ENCODE results near the gene CDK14.
"Not testable (repeated sequence)": the region's sequence is repeated elsewhere in the genome, so short reads cannot be mapped to it uniquely, and the experiment has no call there.

Gene CDK14

GRCh38 chr7:90763108-90763507, 167.0 kb downstream of the CDK14 start:
- no peak for DNase-seq

DNA sequence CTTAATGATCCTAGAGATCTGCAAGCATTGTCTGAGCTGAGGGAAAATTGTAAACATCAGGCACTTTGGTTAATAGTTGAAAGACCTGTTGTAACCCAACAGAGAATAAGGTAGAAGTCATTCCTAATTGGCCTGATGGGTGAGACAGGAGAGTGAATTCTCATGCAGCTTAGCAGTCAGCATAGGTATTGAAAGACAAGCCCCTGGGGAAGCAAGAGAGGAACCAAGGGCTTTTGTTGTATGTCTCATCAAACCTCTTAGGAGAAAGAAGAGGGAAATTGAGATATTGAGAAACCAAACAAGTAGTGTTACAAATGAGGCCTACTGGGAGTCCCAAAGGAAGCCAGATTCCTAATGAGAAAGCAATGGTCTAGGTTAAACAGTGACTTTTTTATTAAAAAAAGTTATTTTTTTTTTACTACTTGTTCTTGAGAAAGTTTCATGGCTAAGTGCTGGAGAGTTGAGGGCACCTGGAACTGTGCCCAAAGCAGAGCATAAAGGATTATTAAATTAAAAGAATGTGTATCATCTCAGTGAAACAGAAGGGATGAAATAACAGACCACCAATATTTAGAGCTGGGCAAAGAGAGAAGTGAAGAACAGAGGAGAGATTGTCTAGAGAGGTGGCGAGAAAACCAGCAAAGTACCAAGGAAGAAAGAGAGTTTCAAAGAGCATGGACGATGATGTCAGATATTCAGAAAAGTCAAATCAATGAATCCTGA, 168.9 kb downstream of the CDK14 start:
- no peak for DNase-seq

GRCh38 chr7:90766814-90767564, 170.9 kb downstream of the CDK14 start:
- DNase-seq: no peak

DNA sequence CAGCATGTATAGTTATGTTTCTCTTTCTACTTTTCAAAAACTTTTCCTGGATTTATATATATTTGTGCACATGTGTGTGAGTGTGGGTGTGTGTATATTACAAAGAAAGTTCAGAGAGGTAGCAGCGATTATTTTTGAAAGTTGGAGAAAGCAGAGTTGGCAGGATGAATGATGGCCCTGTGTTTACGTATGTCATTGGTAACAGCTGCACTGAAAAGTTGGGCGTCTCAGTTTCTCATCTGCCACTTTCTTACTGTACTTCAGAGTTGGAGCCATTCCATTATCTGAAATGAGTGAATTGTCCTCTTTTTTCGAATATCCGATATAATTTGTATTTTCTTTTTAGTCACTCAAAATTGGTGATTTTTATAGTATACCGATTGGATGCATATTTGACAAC, 172.2 kb downstream of the CDK14 start:
- DNase-seq: no peak

- no peak for DNase-seq
Measured at GRCh38 chr7:90769036-90769435, 172.9 kb downstream of the CDK14 start.

DNA sequence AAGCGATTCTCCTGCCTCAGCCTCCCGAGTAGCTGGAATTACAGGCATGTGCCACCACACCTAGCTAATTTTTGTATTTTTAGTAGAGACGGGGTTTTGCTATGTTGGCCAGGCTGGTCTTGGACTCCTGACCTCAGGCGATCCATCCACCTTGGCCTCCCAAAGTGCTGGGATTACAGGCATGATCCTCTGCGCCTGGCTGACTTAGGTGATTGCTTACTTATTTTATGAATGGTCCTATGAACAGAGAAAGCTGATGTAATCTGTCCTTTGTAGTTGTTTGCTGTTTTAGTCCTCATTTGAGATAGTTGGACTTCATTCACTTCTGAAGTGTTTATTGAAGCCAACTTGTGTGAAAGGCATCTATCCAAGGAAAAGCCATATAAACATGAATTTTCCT, 173.4 kb downstream of the CDK14 start:
- not testable (repeated sequence) for DNase-seq

- peak; percentile 40 for DNase-seq
Measured at GRCh38 chr7:90771281-90771680, 175.2 kb downstream of the CDK14 start.

DNA sequence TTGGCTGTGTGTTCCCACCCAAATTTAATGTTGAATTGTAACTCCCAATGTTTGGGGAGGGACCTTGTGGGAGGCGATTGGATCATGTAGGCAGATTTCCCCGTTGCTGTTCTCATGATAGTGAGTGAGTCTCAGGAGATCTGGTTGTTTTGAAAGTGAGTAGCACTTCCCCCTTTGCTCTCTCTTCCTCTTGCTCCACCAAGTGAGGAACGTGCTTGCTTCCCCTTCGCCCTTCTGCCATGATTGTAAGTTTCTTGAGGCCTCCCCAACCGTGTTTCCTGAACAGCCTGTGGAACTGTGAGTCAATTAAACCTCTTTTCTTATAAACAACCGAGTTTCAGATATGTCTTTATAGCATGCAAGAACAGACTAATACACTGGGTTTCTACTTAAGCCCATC, 176.3 kb downstream of the CDK14 start:
- no peak for DNase-seq

DNA sequence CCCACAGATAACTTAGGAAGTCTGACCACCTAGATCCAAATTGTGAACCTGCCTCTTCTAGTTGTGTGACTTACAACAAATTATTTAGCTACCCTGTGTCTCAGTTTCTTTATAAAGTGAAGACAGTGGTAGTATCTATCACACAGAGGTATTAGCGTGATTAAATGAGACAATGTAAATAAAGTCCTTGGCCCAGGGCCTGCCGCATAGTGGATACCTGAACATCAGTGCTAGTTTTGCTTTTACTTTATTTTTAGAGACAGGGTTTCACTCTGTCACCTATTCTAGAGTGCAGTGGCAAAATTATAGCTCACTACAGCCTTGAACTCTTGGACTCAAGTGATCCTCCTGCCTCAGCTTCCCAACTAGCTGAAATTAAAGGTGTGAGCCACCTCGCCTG, 177.1 kb downstream of the CDK14 start:
- no peak for DNase-seq

- DNase-seq: no peak
Measured at GRCh38 chr7:90774706-90775105, 178.6 kb downstream of the CDK14 start.

GRCh38 chr7:90775383-90775965, 179.4 kb downstream of the CDK14 start:
- DNase-seq: no peak

DNA sequence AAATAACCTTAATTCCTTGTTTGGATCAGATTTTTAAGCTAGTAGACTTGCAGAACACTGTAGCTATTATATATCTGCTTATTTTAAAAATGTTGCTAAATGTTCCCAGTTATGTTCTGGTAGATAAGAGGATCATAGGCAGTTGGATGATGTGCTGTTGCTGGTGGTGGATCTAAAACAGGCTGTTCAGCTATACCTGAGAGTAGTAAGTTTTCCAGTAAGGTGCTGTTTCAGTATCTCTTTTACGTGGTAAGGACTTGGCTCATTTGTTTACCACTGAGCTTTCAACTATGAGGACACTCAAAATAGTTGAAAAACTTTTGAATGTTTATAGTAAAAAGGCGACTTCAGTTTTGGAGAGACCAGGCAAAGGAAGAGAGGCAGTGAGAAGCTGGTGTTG, 180.9 kb downstream of the CDK14 start:
- no peak for DNase-seq

GRCh38 chr7:90777465-90777864, 181.3 kb downstream of the CDK14 start:
- no peak for DNase-seq

DNA sequence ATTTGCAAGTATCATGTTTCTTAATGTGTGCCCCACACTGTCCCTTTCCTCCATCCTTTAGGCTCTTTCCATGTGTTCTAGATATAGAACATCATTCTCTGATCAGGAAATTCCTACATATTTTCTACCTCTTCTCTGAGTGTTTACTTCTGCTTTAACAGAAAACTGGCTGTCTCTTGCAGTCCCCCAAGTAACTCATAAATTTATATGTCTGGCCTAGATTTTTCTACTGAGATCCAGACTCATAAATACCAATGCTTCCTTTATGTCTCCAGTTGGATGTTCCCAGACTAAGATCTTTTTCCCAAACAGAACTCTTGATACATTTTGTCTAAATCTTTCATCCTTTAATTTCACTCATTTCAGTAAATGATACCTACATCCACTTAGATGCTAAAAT, 181.8 kb downstream of the CDK14 start:
- no peak for DNase-seq

- peak; percentile 38 for DNase-seq
Measured at GRCh38 chr7:90788052-90788451, 191.9 kb downstream of the CDK14 start.

DNA sequence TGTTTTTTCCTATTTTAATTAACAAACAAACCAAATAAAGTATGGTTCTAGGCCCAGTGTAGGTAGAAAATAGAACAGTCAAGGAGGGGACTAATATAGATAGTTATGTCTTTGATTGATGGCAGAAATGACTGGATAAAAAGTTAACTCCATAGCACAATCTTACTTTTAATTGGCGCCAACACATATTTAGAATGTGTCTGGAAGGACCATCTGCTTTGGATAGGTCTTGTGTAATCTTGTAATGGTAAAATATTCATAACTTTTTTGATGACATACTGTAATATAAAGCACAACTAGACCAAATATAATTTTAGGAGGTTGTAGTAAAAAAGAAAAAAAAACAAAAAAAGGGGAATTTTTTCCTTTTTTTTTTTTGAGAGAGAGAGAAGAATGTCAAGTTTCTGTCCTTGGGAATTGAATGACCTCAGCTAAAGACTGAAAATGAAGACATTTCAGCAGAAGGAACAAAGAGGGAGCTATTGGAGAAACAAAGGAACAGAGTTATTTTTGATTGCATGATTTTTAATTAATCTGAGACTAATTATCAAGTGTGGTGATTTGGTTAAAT, 193.7 kb downstream of the CDK14 start:
- DNase-seq: no peak

GRCh38 chr7:90791596-90791995, 195.5 kb downstream of the CDK14 start:
- no peak for DNase-seq

GRCh38 chr7:90792301-90792700, 196.2 kb downstream of the CDK14 start:
- no peak for DNase-seq

DNA sequence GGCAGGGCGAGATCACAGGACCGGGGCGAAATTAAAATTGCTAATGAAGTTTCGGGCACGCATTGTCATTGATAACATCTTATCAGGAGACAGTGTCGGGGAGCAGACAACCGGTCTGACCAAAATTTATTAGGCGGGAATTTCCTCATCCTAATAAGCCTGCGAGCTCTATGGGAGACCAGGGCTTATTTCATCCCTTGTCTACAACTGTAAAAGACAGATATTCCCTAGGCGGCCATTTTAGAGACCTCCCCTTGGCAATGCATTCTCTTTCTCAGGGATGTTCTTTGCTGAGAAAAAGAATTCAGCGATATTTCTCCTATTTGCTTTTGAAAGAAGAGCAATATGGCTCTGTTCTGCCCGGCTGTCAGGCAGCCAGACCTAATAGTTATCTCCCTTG, 198.1 kb downstream of the CDK14 start:
- not testable (repeated sequence) for DNase-seq

- DNase-seq: peak; percentile 41
Measured at GRCh38 chr7:90797596-90797995, 201.5 kb downstream of the CDK14 start.

- peak; percentile 65 for DNase-seq
Measured at GRCh38 chr7:90804370-90804769, 208.2 kb downstream of the CDK14 start.

GRCh38 chr7:90815552-90815951, 219.4 kb downstream of the CDK14 start:
- not testable (repeated sequence) for DNase-seq

- DNase-seq: peak; percentile 99
Measured at GRCh38 chr7:90816511-90817142, 220.5 kb downstream of the CDK14 start.

Measured in fibroblast of skin of right biceps (primary cell).